Adrenal gland (tissue), 12 donors: ENCODE measurements around the gene TCHH. TPM values are rescaled to one million over a fixed set of nuclear protein-coding genes. Genes with fewer than 3 reads are reported as not detected.

Source experiments
- DNase-seq, 7 donors: peaks; one replicate each; pipeline ENCODE4 v3.0.0-alpha.2; 2019 to 2020
- H3K27ac ChIP-seq, 5 donors: fragments of 200-600 bp; sonication (generic) in 4 of 5; 1 replicate in 3 of 5; 2 replicates in 2 of 5; pipeline versions ENCODE4 v1.5.1 to v1.8.0; 2016 to 2020; ENCODE audit warnings: mild to moderate bottlenecking in 1 of 5
- H3K27me3 ChIP-seq: fragments of 200-600 bp; 2 replicates; pipeline ENCODE4 v1.8.0; 2021
- H3K36me3 ChIP-seq, 2 donors: fragments of 200-600 bp; replicated peaks in 1 of 2; 1 replicate in 1 of 2; 2 replicates in 1 of 2; pipeline versions ENCODE4 v1.5.1 to v1.8.0; 2018 to 2022
- H3K4me1 ChIP-seq, 2 donors: fragments of 200-600 bp; replicated peaks in 1 of 2; 1 replicate in 1 of 2; 2 replicates in 1 of 2; pipeline versions ENCODE4 v1.5.1 to v1.8.0; 2018 to 2021
- H3K4me3 ChIP-seq, 4 donors: fragments of 200-600 bp; sonication (generic) in 3 of 4; one replicate each; pipeline ENCODE4 v1.5.1; 2016 to 2018
- H3K9me3 ChIP-seq, 3 donors: fragments of 200-600 bp; sonication (generic) in 1 of 3; replicated peaks in 1 of 3; 1 replicate in 2 of 3; 2 replicates in 1 of 3; pipeline versions ENCODE4 v1.5.1 to v1.8.0; 2016 to 2021
- CTCF ChIP-seq, 6 experiments: fragments of 450-650 bp in 4 of 6; fragments of 200-600 bp in 2 of 6; sonication (generic) in 1 of 6; IDR thresholded peaks; 1 replicate in 5 of 6; 2 replicates in 1 of 6; pipeline versions ENCODE4 v1.5.1 to v1.8.0; 2016 to 2021; ENCODE audit warnings: antibody characterized with exemption in 6 of 6, mild to moderate bottlenecking in 2 of 6, moderate library complexity in 1 of 6
- POLR2A ChIP-seq, 2 donors: fragments of 450-650 bp; IDR thresholded peaks; one replicate each; pipeline ENCODE4 v1.6.1; 2017; ENCODE audit warnings: antibody characterized with exemption in 2 of 2, mild to moderate bottlenecking in 2 of 2, moderate library complexity in 1 of 2
- WGBS, 4 donors: extraction: QIAGEN DNeasy Blood & Tissue Kit in 2 of 4; methylation state at CpG; one replicate each; pipeline versions ENCODE4 v1.1.5 to v1.1.7; 2013 to 2017; 5-methylcytosine and 5-hydroxymethylcytosine counted together
- intact Hi-C, 2 donors: fragments of 100-400 bp; cut with DNase I; formaldehyde crosslinking; loops; one replicate each; pipeline versions ENCODE4 v1.14.1 to v1.15.0; 2022 to 2023
- polyA plus RNA-seq, 3 donors: library from polyadenylated mRNA; stranded (reverse); fragments of 200-250 nt in 2 of 3; fragments of 350-450 nt in 1 of 3; fragmentation: Illumina TruSeq in 1 of 3; extraction: RNeasy Lipid Tissue Mini Kit (QIAGEN cat#74804) in 1 of 3; gene quantifications; one replicate each; pipeline ENCODE4 v1.2.3, GENCODE V29; 2013 to 2014
- total RNA-seq, 9 donors: library from RNA; depleted of rRNA in 4 of 9; stranded (reverse); fragments of >200 nt in 4 of 9; fragments of 120-200 nt in 1 of 9; fragmentation: NEBNext Ultra II Directional in 1 of 9; extraction: Animal tissue kit (Norgen Biotek cat#: 25700) in 1 of 9; gene quantifications; one replicate each; pipeline versions ENCODE4 v1.1.0 to v1.2.4, GENCODE V29; 2013 to 2023
- donor health status: healthy with polysubstance abuse.
- donor health status: Bipolar disorder and iron deficiency.
- donor health status: DM: yes; HTN: yes; CAD: no.
- donor health status: DM: no; HTN: no; CAD: no.
- donor health status: DM: no; HTN: no; CAD: no.
- donor health status: DM: yes; HTN: yes; CAD: no.

Gene TCHH
- total and polyA plus RNA-seq, 12 donors, result under 0.01 to 0.32 (median 0.17) TPM; not detected in 1

- Histone ChIP-seq H3K9me3 (no peaks in the 10 kb centered on the region), H3K27me3 (peaks cover 5% of the 10 kb centered on the region), H3K36me3 (no peaks in the 10 kb centered on the region), H3K4me1 (no peaks in the 10 kb centered on the region), H3K4me3 (no peak overlapping the region), H3K27ac (no peak overlapping the region)
- DNase-seq, result no peak
- no peak for TF ChIP-seq CTCF (IDR thresholded peaks at IDR 0.05)
- TF ChIP-seq POLR2A (IDR thresholded peaks at IDR 0.05), result no peak
- 52 to 74% (median 66%) methylated on average over 3 of the region's 3 CpGs for WGBS, 4 donors
- intact Hi-C loops, result no loop called here
Measured at GRCh38 chr1:152072311-152072710, 42.9 kb downstream of the TCHH start.

DNA sequence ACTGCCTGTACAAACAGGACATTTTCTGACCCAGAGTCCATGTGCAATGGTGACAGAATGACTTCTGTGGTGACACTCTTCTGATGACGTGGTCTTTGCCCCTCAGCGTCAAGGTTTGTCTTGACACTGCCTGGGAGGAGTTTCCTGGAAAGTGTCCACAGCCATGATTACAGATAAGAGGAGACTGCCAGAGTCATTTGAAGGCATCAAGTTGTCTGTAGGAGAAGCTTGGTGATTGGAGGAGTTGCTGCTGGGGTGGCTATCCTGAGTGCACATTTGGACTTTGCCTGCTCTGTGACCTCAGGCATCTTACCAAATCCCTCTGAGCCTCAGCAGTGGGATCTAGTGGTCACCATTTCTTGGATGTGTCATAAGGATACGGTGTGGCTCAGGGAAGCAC, 44.1 kb downstream of the TCHH start:
- no peak for TF ChIP-seq POLR2A (IDR thresholded peaks at IDR 0.05)
- TF ChIP-seq CTCF (IDR thresholded peaks at IDR 0.05), result no peak
- intact Hi-C loops, result no loop called here
- H3K27ac ChIP-seq, result no peak overlapping the region
- no peak for DNase-seq
- no peak overlapping the region for H3K4me3 ChIP-seq
- H3K4me1 ChIP-seq, result no peaks in the 10 kb centered on the region
- no peaks in the 10 kb centered on the region for H3K9me3 ChIP-seq
- WGBS, 4 donors, result 74 to 81% (median 78%) methylated on average over 3 of the region's 3 CpGs
- no peaks in the 10 kb centered on the region for H3K36me3 ChIP-seq
- peaks cover 5% of the 10 kb centered on the region for H3K27me3 ChIP-seq

- 22 to 75% (median 63%) methylated on average over 1 of the region's 1 CpG for WGBS, 4 donors
- Histone ChIP-seq H3K4me3 (no peak overlapping the region), H3K4me1 (no peaks in the 10 kb centered on the region), H3K36me3 (no peaks in the 10 kb centered on the region), H3K27ac (no peak overlapping the region), H3K9me3 (no peaks in the 10 kb centered on the region), H3K27me3 (peaks cover 5% of the 10 kb centered on the region)
- intact Hi-C loops, result no loop called here
- DNase-seq, result no peak
- TF ChIP-seq CTCF (IDR thresholded peaks at IDR 0.05) (no peak), POLR2A (IDR thresholded peaks at IDR 0.05) (no peak)
Measured at GRCh38 chr1:152067929-152068328, 47.3 kb downstream of the TCHH start.

GRCh38 chr1:152067150-152067549, 48.1 kb downstream of the TCHH start:
- H3K4me3 ChIP-seq, result no peak overlapping the region
- no peaks in the 10 kb centered on the region for H3K4me1 ChIP-seq
- DNase-seq, result no peak
- H3K27ac ChIP-seq, result no peak overlapping the region
- intact Hi-C loops, result no loop called here
- H3K36me3 ChIP-seq, result no peaks in the 10 kb centered on the region
- H3K9me3 ChIP-seq, result no peaks in the 10 kb centered on the region
- TF ChIP-seq POLR2A (IDR thresholded peaks at IDR 0.05) (no peak), CTCF (IDR thresholded peaks at IDR 0.05) (no peak)
- H3K27me3 ChIP-seq, result peaks cover 5% of the 10 kb centered on the region
